Eye (tissue), 1 donor: Measurements from ENCODE around the gene PRKN.

Experiments
- DNase-seq: peaks from one replicate; pipeline ENCODE4 v3.0.0-alpha.2; 2015

The PRKN gene

GRCh38 chr6:162229093-162229492 lies 498.5 kb downstream of the PRKN start:
- no peak for DNase-seq

- DNase-seq, result no peak
Observed at GRCh38 chr6:162226803-162227202, 500.8 kb downstream of the PRKN start.

- no peak for DNase-seq
Observed at GRCh38 chr6:162222521-162222920, 505.0 kb downstream of the PRKN start.

GRCh38 chr6:162220876-162221275 lies 506.7 kb downstream of the PRKN start:
- DNase-seq, result no peak

GRCh38 chr6:162219266-162219665 lies 508.3 kb downstream of the PRKN start:
- DNase-seq, result no peak

- no peak for DNase-seq
Observed at GRCh38 chr6:162217811-162218493, 509.6 kb downstream of the PRKN start.

DNA sequence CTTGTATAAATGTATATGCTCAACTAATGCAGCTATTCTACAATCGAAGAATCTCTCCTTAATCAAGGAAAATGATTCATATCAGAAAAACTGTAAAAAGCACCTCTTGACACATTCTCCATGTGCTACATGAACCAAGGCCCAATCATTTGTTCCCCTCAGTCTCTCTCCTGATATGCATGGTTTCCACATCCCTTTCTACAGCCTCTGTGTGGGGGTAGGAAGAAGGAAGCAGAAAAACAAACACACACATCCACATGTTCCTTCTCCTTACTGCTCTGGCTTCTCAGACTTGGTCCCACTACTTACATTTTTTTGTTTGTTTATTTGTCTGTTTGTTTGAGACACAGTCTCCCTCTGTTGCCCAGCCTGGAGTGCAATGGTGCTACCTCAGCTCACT lies 510.5 kb downstream of the PRKN start:
- DNase-seq, result no peak

GRCh38 chr6:162211777-162212176 lies 515.8 kb downstream of the PRKN start:
- DNase-seq, result no peak

DNA sequence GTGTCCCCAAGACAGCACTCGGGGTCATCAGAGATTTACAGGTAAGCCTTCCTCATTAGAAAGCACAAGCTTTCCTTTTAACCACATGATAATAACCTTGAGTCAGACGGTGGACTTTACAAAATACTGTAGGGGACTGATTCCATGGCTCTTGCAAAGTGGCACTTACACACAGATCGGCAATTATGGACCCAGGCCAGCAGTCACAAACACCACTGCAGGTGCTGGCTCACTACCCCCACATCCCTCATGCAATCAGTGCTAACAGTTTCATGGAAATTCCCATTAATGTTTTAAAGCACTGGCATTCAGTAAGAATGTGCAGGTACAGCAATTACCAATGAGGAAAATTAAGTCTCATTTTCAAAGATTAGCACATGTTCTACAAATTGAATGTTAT lies 516.5 kb downstream of the PRKN start:
- no peak for DNase-seq

DNA sequence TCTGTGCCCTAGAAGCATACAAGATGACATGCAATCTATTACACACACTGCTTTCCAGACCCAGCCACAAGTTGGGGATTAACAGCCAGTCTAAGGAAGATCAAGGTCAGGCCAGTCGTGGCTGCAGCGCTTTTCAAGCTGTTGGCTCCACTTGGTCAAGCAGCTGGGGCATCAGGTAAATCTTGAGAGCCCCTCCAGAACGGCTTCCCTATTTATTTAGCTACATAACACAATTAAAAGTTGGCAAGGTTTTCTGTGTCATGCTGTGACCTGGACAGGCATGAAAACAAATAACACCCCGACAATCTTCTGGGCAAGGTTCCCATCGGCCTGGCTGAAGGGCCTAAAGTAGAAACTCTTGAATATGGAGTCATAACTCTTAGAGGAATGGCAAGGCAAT lies 524.3 kb downstream of the PRKN start:
- no peak for DNase-seq

GRCh38 chr6:162200945-162201690 lies 526.4 kb downstream of the PRKN start:
- DNase-seq, result no peak

GRCh38 chr6:162200041-162200440 lies 527.5 kb downstream of the PRKN start:
- peak; percentile 17 for DNase-seq

DNA sequence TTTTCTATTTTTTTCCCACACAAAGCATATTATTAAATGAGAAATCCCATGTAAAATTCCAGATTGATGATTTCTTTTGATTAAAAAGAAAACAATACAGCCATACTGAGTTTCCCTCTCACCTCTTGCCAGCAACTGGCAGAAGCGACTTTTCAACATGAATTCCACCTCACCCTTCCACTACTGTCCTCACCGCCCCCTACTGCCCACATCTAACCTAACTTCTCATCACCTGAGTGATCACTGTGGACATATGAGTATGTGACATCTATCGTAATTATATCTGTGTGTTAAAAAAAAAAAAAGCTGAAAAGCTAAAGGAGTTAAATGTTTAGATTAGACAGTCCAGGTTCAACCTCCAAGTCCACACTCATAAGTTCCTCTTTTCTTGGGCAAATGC lies 528.6 kb downstream of the PRKN start:
- DNase-seq, result no peak

DNA sequence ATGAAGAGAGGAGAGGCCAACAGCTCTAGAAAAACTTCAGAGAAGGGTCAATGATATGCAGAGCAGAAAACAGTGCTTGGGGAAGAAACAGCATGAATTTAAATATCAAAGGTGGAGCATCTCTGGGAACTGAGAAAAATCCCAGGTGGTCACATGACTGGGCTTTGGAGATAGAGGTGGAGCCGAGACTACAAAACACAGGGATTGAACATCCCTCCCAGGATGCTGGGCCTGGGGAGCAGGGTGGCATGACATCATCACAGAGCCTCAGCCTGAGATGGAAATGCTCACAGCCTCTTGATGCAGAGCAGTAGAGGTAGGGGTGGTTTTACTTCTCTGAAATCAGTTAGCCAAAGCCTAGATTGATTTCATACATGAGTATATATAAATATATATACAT lies 529.5 kb downstream of the PRKN start:
- no peak for DNase-seq

DNA sequence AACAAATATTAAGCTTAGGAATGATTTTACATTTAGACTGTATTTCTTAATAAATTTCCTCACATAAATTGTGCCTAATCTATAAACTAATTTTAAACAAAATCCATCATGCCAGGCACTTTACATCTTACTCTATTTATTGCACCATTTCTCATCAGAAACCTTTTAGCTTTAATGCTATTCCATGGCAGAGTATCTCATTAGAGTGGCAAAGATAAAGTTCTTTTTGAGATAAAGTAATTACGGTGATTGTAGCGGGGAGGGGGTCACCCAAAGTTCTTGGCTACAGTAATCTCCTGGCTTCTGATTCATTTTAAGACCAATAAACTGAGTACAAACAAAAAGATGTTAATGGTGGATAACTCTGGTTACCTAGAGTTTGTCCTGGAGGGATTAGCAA lies 532.1 kb downstream of the PRKN start:
- no peak for DNase-seq

DNA sequence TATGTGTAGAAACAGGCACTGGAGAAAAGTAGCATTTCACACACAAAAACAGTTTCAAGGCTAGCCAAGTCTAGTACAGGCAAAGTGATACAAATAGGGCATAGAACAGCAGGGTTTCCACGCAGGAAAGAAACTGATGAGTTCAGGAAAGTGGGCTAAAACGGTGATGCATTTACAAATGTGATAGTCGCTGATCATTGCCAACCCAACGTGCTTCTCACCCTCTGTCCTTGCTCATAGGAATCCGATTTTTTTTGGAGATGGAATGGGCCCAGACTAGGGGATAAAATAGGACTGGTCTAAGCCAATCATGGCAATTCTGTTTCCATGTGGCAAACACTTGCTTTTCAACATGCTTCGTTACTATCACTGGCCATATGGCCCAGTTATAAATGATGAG lies 536.6 kb downstream of the PRKN start:
- DNase-seq, result no peak

- DNase-seq, result no peak
Observed at GRCh38 chr6:162187168-162187935, 540.2 kb downstream of the PRKN start.

GRCh38 chr6:162184465-162184864 lies 543.1 kb downstream of the PRKN start:
- no peak for DNase-seq

- no peak for DNase-seq
Observed at GRCh38 chr6:162181741-162182401, 545.7 kb downstream of the PRKN start.

DNA sequence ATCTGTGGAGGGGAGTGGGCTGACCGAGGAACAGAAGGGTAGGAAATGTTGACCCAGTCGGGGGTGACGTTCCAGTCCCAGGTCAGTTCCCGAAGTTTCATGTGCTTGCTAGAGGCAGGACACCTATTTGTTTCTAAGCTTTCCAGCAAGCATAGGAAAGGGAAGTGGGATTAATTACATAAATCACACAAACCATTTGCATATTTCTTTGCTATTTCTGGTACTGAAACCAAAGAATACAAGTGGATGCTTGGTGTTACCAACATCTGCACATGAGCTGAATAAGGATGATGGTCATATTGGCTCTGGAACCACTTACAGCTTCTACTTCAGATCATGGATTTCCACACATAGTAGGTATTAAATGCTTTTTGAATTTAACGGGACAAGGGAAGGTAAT lies 546.5 kb downstream of the PRKN start:
- no peak for DNase-seq

- no peak for DNase-seq
Observed at GRCh38 chr6:162179196-162179951, 548.2 kb downstream of the PRKN start.

DNA sequence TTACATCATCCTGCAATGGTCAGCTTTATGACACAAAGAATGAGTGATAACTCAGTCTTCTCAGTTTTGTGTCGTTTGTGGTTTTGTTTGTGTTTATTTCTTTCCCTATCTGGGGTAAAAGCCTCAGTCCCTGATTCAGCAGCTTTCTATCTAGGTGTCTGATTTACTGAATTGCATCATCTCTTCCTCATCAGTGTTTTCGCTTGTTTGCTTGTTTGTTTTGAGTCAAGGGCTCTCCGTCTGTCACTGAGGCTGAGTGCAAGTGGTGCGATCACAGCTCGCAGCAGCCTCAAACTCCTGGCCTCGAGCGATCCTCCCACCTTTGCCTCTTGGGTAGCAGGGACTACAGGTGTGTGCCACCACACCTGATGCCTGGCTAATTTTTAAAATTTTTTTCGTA lies 548.9 kb downstream of the PRKN start:
- DNase-seq, result no peak

DNA sequence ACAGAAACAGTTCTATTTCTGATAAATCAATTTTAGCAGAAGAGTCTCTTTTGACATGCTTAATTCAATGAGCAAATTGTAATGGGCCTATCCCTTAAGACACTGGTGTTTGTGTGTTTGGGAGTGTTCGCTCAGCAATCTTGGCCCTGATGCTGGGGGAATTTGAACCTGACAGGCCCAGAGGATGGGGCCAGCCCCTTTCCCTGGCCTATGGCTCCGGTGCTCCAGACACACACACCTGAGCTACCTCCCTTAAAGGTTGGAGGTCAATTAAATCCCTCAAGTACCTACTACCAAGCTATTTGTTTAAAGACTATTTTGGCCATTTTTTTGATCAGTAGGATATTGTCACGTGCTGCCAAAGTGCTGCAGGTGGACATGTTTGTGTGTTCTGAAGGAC lies 549.3 kb downstream of the PRKN start:
- no peak for DNase-seq
